ENCODE results near the gene ADGRF1. TPM values are rescaled to one million over a fixed set of nuclear protein-coding genes. Genes with fewer than 3 reads are reported as not detected.
"Not testable (repeated sequence)": the region's sequence is repeated elsewhere in the genome, so short reads cannot be mapped to it uniquely, and the experiment has no call there.

ADGRF1 gene
- total RNA-seq, 4 donors from 2014 or later, result not detected

DNA sequence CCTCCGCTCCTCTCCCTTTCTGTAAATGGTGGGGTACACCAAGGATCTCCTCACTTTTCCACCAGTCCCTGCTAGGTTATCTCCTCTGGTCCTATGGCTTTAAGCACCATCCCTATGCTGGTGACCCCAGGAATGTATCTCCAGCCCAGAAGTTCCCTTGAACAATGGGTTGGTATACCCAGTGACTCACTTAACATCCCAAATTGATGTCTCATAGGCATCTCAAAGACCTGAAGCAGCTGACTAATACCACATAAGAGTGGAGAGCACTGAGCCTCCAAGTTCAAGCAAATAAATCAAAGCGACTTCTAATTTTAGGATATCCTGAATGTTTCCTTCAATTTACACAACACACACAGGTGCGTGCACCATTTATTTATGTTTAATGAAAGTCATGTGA lies 48.3 kb downstream of the ADGRF1 start:
- ATAC-seq (no peak), DNase-seq (no peak)
- intact Hi-C loops (cut with DNase I; ENCODE audit: low total_unique reads), result no loop called here
- Histone ChIP-seq H3K9me3 (no peaks in the 10 kb centered on the region), H3K27ac (no peak overlapping the region), H3K4me3 (no peak overlapping the region), H3K4me1 (peaks cover 4 to 13% of the 10 kb centered on the region in 2 donors), H3K27me3 (no peaks in the 10 kb centered on the region), H3K36me3 (no peaks in the 10 kb centered on the region)
- TF ChIP-seq POLR2A (IDR thresholded peaks at IDR 0.05), result no peak
- TF ChIP-seq, protein P1, sequence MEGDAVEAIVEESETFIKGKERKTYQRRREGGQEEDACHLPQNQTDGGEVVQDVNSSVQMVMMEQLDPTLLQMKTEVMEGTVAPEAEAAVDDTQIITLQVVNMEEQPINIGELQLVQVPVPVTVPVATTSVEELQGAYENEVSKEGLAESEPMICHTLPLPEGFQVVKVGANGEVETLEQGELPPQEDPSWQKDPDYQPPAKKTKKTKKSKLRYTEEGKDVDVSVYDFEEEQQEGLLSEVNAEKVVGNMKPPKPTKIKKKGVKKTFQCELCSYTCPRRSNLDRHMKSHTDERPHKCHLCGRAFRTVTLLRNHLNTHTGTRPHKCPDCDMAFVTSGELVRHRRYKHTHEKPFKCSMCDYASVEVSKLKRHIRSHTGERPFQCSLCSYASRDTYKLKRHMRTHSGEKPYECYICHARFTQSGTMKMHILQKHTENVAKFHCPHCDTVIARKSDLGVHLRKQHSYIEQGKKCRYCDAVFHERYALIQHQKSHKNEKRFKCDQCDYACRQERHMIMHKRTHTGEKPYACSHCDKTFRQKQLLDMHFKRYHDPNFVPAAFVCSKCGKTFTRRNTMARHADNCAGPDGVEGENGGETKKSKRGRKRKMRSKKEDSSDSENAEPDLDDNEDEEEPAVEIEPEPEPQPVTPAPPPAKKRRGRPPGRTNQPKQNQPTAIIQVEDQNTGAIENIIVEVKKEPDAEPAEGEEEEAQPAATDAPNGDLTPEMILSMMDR (IDR thresholded peaks at IDR 0.05 in 4 of 5, conservative IDR thresholded peaks at IDR 0.05 in 1 of 5), result no peak
- in situ Hi-C loops (cut with MboI; ENCODE audit: low sequenced_read_pairs in 4 of 4), result no loop called here

DNA sequence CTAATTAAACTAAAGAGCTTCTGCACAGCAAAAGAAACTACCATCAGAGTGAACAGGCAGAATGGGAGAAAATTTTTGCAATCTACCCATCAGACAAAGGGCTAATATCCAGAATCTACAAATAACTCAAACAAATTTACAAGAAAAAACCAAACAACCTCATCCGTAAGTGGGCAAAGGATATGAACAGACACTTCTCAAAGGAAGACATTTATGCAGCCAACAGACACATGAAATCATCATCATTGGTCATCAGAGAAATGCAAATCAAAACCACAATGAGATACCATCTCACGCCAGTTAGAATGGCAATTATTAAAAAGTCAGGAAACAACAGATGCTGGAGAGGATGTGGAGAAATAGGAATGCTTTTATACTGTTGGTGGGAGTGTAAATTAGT lies 49.7 kb downstream of the ADGRF1 start:
- intact Hi-C loops (cut with DNase I; ENCODE audit: low total_unique reads); in situ Hi-C loops (cut with MboI; ENCODE audit: low sequenced_read_pairs in 4 of 4): not testable (repeated sequence)
- H3K4me1 ChIP-seq, result peaks cover 4 to 15% of the 10 kb centered on the region in 2 donors

DNA sequence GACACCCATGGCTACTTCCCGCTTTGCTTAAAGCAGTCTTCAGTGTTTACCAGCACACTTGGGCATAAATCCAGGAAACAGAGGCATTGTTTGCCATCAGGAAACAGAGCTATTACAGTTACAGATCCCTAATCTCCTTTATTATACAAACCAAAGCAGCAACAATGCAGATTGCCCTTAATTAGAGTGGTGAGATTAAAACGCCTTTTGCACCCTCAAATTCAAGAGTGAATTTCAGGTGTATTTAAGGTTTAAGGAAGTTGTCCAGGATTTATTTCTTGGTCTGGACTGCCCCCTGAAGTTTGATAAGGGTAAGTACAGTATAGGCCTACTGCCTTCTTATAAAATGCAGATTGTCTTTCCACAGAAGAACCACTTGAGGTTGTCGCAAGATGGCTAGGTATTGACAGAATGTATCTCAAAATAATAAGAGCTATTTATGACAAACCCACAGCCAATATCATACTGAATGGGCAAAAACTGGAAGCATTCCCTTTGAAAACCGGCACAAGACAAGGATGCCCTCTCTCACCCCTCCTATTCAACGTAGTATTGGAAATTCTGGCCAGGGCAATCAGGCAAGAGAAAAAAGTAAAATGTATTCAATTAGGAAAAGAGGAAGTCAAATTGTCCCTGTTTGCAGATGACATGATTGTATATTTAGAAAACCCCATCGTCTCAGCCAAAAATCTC lies 51.2 kb downstream of the ADGRF1 start:
- H3K27me3 ChIP-seq; in situ Hi-C loops (cut with MboI; ENCODE audit: low sequenced_read_pairs in 4 of 4); H3K9me3 ChIP-seq; DNase-seq; H3K4me3 ChIP-seq; H3K36me3 ChIP-seq: not testable (repeated sequence)
- ATAC-seq, result peak; percentile 75
- peaks cover 4 to 15% of the 10 kb centered on the region in 2 donors for H3K4me1 ChIP-seq
- TF ChIP-seq, protein P1 (IDR thresholded peaks at IDR 0.05 in 4 of 5, conservative IDR thresholded peaks at IDR 0.05 in 1 of 5), result peak; percentile 38 to 61 (median 55)
- intact Hi-C loops (cut with DNase I; ENCODE audit: low total_unique reads), result loop anchor here (1.0 kb wide), 1 partner anchor 142 kb away; no protein-coding TSS in a partner anchor
- H3K27ac ChIP-seq, result peak overlapping the region in 3 of 4 donors; percentile 45 to 52 (median 50)

More for the DNA sequence above, 49.7 kb downstream of the ADGRF1 start:
- H3K4me3 ChIP-seq, ATAC-seq, H3K27ac ChIP-seq, DNase-seq, H3K27me3 ChIP-seq, H3K36me3 ChIP-seq, H3K9me3 ChIP-seq: not testable (repeated sequence)

DNA sequence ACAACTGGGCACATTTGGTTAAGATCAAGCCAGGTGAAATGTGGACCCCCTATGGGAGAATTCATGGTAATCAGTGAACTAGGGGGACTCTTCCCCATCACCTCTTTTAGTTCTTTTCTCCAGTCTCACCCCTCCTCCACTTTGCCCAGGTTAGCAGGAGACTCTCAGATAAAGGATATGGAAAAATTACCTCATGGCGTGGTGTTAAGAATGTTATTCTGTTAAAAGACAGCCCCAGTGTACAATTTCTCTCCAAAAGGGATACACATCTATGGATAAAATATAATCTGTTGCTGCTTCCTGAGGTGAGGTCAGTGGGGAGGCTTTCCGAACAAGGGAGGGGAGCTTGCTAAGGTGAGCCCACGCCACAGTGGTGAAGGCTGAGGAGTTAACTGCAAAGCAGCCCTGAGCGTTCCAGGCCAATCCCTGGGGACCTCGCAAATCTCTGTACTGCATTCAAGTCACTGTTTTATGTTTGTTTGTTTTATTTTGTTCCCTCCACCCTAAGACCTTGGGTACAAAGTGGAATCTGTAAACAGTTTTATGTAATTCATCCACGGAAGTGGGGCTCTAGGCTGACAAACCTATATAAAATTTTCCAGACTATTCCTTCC lies 52.0 kb downstream of the ADGRF1 start:
- TF ChIP-seq POLR2A (IDR thresholded peaks at IDR 0.05), result no peak
- TF ChIP-seq, protein P1 (IDR thresholded peaks at IDR 0.05 in 4 of 5, conservative IDR thresholded peaks at IDR 0.05 in 1 of 5), result no peak
- no peak for ATAC-seq
- in situ Hi-C loops (cut with MboI; ENCODE audit: low sequenced_read_pairs in 4 of 4), result no loop called here

DNA sequence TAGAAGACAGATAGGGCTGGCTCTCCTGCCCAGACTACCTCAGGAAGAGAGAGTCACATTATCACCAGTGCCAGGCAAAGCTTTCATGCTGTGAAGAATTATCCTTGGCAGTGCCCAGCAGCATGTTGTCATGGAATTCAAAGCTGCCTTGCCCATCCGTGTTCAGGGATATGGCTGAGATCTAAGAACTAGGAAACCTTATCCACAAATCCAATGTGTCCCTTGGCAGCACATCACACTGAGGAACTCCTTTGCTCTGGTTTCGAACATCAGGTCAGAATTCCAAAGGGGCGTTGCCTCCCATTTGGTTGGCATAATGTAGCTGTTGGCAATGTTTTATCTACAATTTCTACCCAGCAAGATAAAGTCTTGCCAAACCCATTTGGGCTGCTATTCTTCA lies 52.7 kb downstream of the ADGRF1 start:
- Histone ChIP-seq H3K27ac (peak overlapping the region in 3 of 4 donors; percentile 45 to 52 (median 50)), H3K36me3 (no peaks in the 10 kb centered on the region), H3K4me3 (no peak overlapping the region), H3K27me3 (no peaks in the 10 kb centered on the region), H3K4me1 (peaks cover 4 to 15% of the 10 kb centered on the region in 2 donors), H3K9me3 (no peaks in the 10 kb centered on the region)
- intact Hi-C loops (cut with DNase I; ENCODE audit: low total_unique reads), result loop anchor here (10.0 kb wide), 1 partner anchor 85 kb away; no protein-coding TSS in a partner anchor
- DNase-seq (peak in 1 of 2 donors; percentile 17), ATAC-seq (peak; percentile 46 to 49)
- TF ChIP-seq, protein P1 (IDR thresholded peaks at IDR 0.05 in 4 of 5, conservative IDR thresholded peaks at IDR 0.05 in 1 of 5), result no peak
- no peak for TF ChIP-seq POLR2A (IDR thresholded peaks at IDR 0.05)
- in situ Hi-C loops (cut with MboI; ENCODE audit: low sequenced_read_pairs in 4 of 4), result loop anchor here in 1 of 4 donors (5.0 kb wide), 1 partner anchor 137 kb away; no protein-coding TSS in a partner anchor

More for the DNA sequence above, 52.0 kb downstream of the ADGRF1 start:
- peak overlapping the region in 3 of 4 donors; percentile 45 to 52 (median 50) for H3K27ac ChIP-seq
- H3K36me3 ChIP-seq, result no peaks in the 10 kb centered on the region
- intact Hi-C loops (cut with DNase I; ENCODE audit: low total_unique reads), result loop anchor here (1.0 kb wide), 1 partner anchor 141 kb away; no protein-coding TSS in a partner anchor
- H3K4me3 ChIP-seq, result no peak overlapping the region
- DNase-seq, result no peak
- H3K4me1 ChIP-seq, result peaks cover 4 to 15% of the 10 kb centered on the region in 2 donors
- H3K9me3 ChIP-seq, result no peaks in the 10 kb centered on the region
- H3K27me3 ChIP-seq, result no peaks in the 10 kb centered on the region
